GM12891 (cell line): ENCODE results near the gene OR10P1.

ENCODE experiments used
- PAX5 ChIP-seq: IDR thresholded peaks from 2 replicates; pipeline ENCODE4 v1.6.1; 2011; ENCODE audit warnings: low read length, moderate library complexity, mild to moderate bottlenecking; ENCODE audit not compliant: insufficient read depth, severe bottlenecking
- POLR2A ChIP-seq: IDR thresholded peaks from 2 replicates; pipeline ENCODE4 v1.6.1; 2011; ENCODE audit warnings: low read depth, low read length, control low read depth
- POLR2AphosphoS5 ChIP-seq: IDR thresholded peaks from 2 replicates; pipeline ENCODE4 v1.6.1; 2011; ENCODE audit warnings: low read depth, low read length, control low read depth
- SPI1 ChIP-seq: IDR thresholded peaks from 2 replicates; pipeline ENCODE4 v1.6.1; 2011; ENCODE audit warnings: low read depth, low read length, control low read depth
- TAF1 ChIP-seq: IDR thresholded peaks from 2 replicates; pipeline ENCODE4 v1.6.1; 2011; ENCODE audit warnings: low read depth, low read length, control low read depth

DNA sequence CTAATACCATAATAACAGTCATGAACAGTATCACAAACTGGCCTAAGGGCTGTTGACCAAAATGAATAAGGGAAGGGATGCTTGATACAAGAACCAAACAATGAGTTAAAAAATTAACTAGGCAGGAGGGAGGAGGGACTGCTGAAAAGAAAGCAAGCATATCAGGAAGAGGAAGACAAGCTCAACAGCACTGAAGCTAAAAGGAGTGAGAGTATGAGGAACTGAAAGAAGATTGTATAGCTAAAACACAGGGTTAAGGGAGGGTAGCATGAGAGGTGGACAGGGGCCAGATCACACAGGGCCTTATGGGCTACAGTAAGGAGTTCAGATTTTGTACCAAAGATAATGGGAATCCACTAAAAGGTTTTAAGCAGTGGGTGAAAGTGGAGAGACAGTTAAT lies 36.9 kb downstream of the OR10P1 start:
- 0 out of 2 replicates have a peak, but pooled peaks have one; percentile 32 for TF ChIP-seq POLR2A
- no peak for TF ChIP-seq POLR2AphosphoS5
- peak; percentile 97 for TF ChIP-seq SPI1
- no peak for TF ChIP-seq PAX5
- peak; percentile 47; the same call in 1 of the 2 replicates for TF ChIP-seq TAF1
